ENCODE data around the gene OR10H1.

The OR10H1 gene

DNA sequence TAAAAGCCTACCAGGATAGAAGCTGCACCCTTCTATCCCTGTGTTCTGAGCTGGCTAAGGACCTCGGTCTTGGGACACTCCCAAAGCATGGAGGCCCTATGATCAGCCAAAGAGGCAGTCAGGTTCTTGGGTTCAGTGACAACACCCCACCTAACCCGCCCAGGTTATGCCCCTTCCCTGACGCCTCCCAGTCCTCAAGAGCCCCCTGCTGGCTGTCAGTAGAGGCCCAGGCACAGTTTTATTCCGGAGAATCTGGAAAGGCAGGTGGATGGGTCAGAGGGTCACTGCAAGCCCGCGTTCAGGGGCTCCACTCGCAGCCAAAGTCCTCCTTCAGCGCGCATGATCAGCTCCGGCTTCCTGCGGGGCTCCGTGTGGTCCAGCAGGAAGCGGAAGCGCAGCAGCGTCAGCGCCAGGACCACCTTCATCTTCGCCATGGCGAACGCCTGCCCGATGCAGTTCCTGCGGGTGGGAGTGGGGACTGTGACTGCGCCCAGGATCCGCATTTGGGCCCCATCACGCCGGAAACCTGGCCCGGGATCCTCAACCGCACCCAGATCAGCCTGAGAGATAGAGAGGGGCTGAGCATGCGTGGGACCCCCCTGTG, 55.4 kb downstream of the OR10H1 start:
- DNase-seq: no peak

DNA sequence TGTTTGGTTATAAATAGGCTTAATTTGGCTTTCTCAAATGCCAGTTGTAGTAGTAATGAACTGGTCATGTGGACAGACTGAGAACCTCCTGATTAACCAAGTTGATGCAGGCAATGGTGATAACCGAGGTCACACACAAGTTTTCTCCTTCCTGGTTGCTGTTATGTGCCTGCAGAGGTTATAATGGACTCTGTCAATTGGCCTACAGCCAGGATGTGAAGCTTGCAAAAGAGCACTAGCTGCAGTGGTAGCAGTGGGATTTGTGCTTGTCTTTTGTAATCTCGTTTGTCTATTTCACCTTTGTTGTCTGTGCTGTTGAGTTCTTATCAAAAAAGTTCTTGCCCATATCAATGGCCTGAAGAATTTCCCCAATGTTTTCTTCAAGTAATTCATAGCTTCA, 57.1 kb downstream of the OR10H1 start:
- DNase-seq: no peak
